Gastrocnemius medialis (tissue), 4 donors: ENCODE results near the gene MYO3B.

ENCODE experiments used
- POLR2A ChIP-seq, 2 donors: fragments of 450-650 bp; IDR thresholded peaks; one replicate each; pipeline ENCODE4 v1.6.1; 2017; ENCODE audit warnings: antibody characterized with exemption in 2 of 2, mild to moderate bottlenecking in 2 of 2, moderate library complexity in 2 of 2
- TF ChIP-seq, protein P1 (sequence below), 5 experiments: fragments of 450-650 bp in 3 of 5; fragments of 200-600 bp in 2 of 5; sonication (generic) in 2 of 5; IDR thresholded peaks in 4 of 5; conservative IDR thresholded peaks in 1 of 5; 1 replicate in 4 of 5; 2 replicates in 1 of 5; pipeline ENCODE4 v1.5.1; 2016 to 2019; ENCODE audit warnings: antibody characterized with exemption in 5 of 5, mild to moderate bottlenecking in 3 of 5, moderate library complexity in 3 of 5

- TF ChIP-seq, protein P1, sequence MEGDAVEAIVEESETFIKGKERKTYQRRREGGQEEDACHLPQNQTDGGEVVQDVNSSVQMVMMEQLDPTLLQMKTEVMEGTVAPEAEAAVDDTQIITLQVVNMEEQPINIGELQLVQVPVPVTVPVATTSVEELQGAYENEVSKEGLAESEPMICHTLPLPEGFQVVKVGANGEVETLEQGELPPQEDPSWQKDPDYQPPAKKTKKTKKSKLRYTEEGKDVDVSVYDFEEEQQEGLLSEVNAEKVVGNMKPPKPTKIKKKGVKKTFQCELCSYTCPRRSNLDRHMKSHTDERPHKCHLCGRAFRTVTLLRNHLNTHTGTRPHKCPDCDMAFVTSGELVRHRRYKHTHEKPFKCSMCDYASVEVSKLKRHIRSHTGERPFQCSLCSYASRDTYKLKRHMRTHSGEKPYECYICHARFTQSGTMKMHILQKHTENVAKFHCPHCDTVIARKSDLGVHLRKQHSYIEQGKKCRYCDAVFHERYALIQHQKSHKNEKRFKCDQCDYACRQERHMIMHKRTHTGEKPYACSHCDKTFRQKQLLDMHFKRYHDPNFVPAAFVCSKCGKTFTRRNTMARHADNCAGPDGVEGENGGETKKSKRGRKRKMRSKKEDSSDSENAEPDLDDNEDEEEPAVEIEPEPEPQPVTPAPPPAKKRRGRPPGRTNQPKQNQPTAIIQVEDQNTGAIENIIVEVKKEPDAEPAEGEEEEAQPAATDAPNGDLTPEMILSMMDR (IDR thresholded peaks at IDR 0.05 in 4 of 5, conservative IDR thresholded peaks at IDR 0.05 in 1 of 5) = no peak
- no peak for TF ChIP-seq POLR2A (IDR thresholded peaks at IDR 0.05)
Observed at GRCh38 chr2:170162271-170162632, 15.7 kb upstream of the MYO3B start.
